RWPE1 (cell line): ENCODE data around the gene VWA7.

ENCODE experiments used
- CTCF ChIA-PET: fragments of 350-600 bp; sonication (Branson Sonifier 250); formaldehyde crosslinking; extraction: SDS; loops from one replicate; lab custom pipeline; 2021; lab: Yijun Ruan, JAX
- POLR2A ChIA-PET: fragments of 400-600 bp; formaldehyde crosslinking; extraction: SDS; loops from one replicate; lab custom pipeline; 2020; ENCODE audit warnings: antibody characterized with exemption; ENCODE audit not compliant: low non-redundant PET; lab: Yijun Ruan, JAX
- DNase-seq: peaks from one replicate; pipeline ENCODE4 v3.0.0; 2012; ENCODE audit warnings: low spot score
- H3K27ac ChIP-seq: fragments of 450-650 bp; 2 replicates; pipeline ENCODE4 v1.5.1; 2017
- CTCF ChIP-seq: fragments of 450-650 bp; conservative IDR thresholded peaks from 2 replicates; pipeline ENCODE4 v1.5.1; 2017; ENCODE audit warnings: low read depth, mild to moderate bottlenecking

Gene VWA7

GRCh38 chr6:31791324-31792089 lies 14.4 kb upstream of the VWA7 start:
- H3K27ac ChIP-seq, result peak overlapping the region; percentile 89
- POLR2A ChIA-PET, result no interaction called here
- TF ChIP-seq CTCF, result peak; percentile 61
- CTCF ChIA-PET, result interaction anchor here (0.5 to 1.2 kb wide), 9 partner anchors 9 to 76 kb away, joined by 3 to 8 read pairs (median 3); partner anchors contain the start of gene LSM2
- DNase-seq, result no peak

GRCh38 chr6:31785475-31785874 lies 8.3 kb upstream of the VWA7 start:
- POLR2A ChIA-PET, result interaction anchor here (0.6 kb wide), 1 partner anchor 51 kb away, joined by 6 read pairs; no protein-coding TSS in a partner anchor

GRCh38 chr6:31784098-31784925 lies 7.2 kb upstream of the VWA7 start:
- peak overlapping the region; percentile 40 for H3K27ac ChIP-seq
- DNase-seq, result no peak
- POLR2A ChIA-PET, result interaction anchor here (0.5 to 0.7 kb wide), 2 partner anchors 11 to 1082 kb away, joined by 3 to 4 read pairs; partner anchors contain the start of gene VARS1
- CTCF ChIA-PET, result interaction anchor here (0.7 to 1.5 kb wide), 2 partner anchors 12 to 14 kb away, joined by 5 read pairs; no protein-coding TSS in a partner anchor
- no peak for TF ChIP-seq CTCF

More at GRCh38 chr6:31785475-31785874, 8.3 kb upstream of the VWA7 start:
- H3K27ac ChIP-seq, result peak overlapping the region; percentile 40
- DNase-seq, result no peak
- no peak for TF ChIP-seq CTCF
- CTCF ChIA-PET, result no interaction called here

- DNase-seq, result no peak
- ChIA-PET POLR2A (no interaction called here), CTCF (interaction anchor here (0.7 kb wide), 1 partner anchor 9 kb away, joined by 3 read pairs; no protein-coding TSS in a partner anchor)
- TF ChIP-seq CTCF, result no peak
- peak overlapping the region; percentile 89 for H3K27ac ChIP-seq
Measured at GRCh38 chr6:31782126-31782855, 5.2 kb upstream of the VWA7 start.

- POLR2A ChIA-PET, result no interaction called here
Measured at GRCh38 chr6:31781244-31782125, 4.4 kb upstream of the VWA7 start.

More at GRCh38 chr6:31781244-31782125, 4.4 kb upstream of the VWA7 start:
- CTCF ChIA-PET, result interaction anchor here (0.7 to 1.1 kb wide), 2 partner anchors 10 kb away, joined by 3 to 8 read pairs; no protein-coding TSS in a partner anchor
- peak overlapping the region; percentile 89 for H3K27ac ChIP-seq
- TF ChIP-seq CTCF, result no peak
- no peak for DNase-seq
